ENCODE data around the gene DDRGK1. TPM values are rescaled to one million over a fixed set of nuclear protein-coding genes. Genes with fewer than 3 reads are reported as not detected.
"Not testable (repeated sequence)": the region's sequence is repeated elsewhere in the genome, so short reads cannot be mapped to it uniquely, and the experiment has no call there.

The DDRGK1 gene
- total RNA-seq, 1 donor, result 26.8 TPM

DNA sequence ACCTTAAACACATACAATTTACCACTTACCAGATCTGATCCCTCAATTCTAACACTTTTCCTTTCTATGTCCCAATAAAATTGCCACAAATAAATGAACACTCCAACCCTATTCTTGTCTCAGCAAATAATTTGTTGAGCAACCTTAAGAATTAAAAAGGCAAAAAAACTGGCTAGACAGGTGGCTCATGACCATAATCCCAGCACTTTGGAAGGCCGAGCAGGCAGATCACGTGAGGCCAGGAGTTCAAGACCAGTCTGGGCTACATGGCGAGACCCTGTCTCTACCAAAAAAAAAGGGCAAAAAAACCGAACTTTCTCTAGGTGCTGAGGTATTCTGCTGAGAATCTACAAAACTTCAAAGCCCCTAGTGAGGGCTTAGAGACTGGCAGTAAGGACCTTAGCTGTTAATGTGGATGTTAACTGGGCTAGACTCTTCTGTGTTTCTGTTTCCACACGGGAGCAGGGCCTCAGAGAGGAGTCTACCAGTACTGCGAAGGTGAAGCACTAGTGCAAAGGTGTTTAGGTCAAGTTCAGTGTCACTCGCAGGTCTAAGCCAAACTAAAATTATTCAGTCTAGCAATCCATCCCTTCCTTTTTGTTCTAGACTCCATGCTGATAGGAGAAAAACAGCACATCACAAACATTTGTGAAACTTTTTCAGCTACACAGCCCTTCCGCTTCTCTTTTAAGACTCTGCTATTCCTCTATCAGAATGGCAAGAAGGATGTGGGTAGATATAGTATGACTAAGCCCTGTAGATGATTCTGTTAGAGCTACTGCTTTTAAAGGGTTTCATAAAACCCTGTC lies 47.5 kb downstream of the DDRGK1 start:
- TF ChIP-seq, protein P1, sequence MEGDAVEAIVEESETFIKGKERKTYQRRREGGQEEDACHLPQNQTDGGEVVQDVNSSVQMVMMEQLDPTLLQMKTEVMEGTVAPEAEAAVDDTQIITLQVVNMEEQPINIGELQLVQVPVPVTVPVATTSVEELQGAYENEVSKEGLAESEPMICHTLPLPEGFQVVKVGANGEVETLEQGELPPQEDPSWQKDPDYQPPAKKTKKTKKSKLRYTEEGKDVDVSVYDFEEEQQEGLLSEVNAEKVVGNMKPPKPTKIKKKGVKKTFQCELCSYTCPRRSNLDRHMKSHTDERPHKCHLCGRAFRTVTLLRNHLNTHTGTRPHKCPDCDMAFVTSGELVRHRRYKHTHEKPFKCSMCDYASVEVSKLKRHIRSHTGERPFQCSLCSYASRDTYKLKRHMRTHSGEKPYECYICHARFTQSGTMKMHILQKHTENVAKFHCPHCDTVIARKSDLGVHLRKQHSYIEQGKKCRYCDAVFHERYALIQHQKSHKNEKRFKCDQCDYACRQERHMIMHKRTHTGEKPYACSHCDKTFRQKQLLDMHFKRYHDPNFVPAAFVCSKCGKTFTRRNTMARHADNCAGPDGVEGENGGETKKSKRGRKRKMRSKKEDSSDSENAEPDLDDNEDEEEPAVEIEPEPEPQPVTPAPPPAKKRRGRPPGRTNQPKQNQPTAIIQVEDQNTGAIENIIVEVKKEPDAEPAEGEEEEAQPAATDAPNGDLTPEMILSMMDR (IDR thresholded peaks at IDR 0.05; ENCODE audit: extremely low read depth, low read depth, low read length), result no peak
- Histone ChIP-seq H2AFZ (ENCODE audit: low read length) (no peak overlapping the region), H3K27ac (ENCODE audit: low read depth, low read length) (no peak overlapping the region), H3K4me2 (ENCODE audit: insufficient read depth, low read length) (peak overlapping the region; percentile 8), H3K9me3 (ENCODE audit: low read depth, low read length) (no peaks in the 10 kb centered on the region), H4K20me1 (ENCODE audit: insufficient read depth, low read length) (peaks cover 55% of the 10 kb centered on the region), H3K4me3 (ENCODE audit: insufficient read depth, low read length) (no peak overlapping the region), H3K36me3 (ENCODE audit: insufficient read depth, low read length) (peaks cover 8% of the 10 kb centered on the region), H3K4me1 (ENCODE audit: insufficient read depth, low read length) (peaks cover 19% of the 10 kb centered on the region), H3K79me2 (ENCODE audit: insufficient read depth, low read length) (peaks cover 77% of the 10 kb centered on the region), H3K27me3 (ENCODE audit: insufficient read depth, low read length) (no peaks in the 10 kb centered on the region)
- peak; percentile 91 for DNase-seq (ENCODE audit: insufficient read length, low spot score, missing footprints)

DNA sequence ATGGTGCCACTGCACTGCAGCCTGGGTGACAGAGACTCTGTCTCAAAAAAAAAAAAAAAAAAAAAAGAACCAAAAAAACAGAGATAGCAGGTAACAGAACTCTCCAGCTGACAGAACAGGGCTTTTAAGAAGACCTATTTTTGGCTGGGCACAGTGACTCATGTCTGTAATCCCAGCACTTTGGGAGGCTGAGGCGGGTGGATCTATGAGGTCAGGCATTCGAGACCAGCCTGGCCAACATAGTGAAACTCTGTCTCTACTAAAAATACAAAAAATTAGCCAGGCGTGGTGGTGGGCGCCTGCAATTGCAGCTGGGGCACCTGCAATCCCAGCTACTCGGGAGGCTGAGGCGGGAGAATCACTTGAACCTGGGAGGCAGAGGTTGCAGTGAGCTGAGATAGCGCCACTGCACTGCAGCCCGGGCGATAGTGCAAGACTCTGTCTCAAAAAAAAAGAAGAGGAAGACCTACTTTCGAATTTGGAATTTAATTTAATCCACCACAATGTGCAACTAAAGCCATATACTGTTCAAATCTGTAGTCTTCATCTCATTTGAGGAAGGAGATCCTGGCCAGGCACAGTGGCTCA lies 52.3 kb downstream of the DDRGK1 start:
- not testable (repeated sequence) for H3K9me3 ChIP-seq (ENCODE audit: low read depth, low read length); H3K4me1 ChIP-seq (ENCODE audit: insufficient read depth, low read length); H2AFZ ChIP-seq (ENCODE audit: low read length); H3K27me3 ChIP-seq (ENCODE audit: insufficient read depth, low read length); H3K4me2 ChIP-seq (ENCODE audit: insufficient read depth, low read length); H3K4me3 ChIP-seq (ENCODE audit: insufficient read depth, low read length); H3K27ac ChIP-seq (ENCODE audit: low read depth, low read length)
- H3K36me3 ChIP-seq (ENCODE audit: insufficient read depth, low read length), result peaks cover 25% of the 10 kb centered on the region
- peaks cover 72% of the 10 kb centered on the region for H4K20me1 ChIP-seq (ENCODE audit: insufficient read depth, low read length)
- H3K79me2 ChIP-seq (ENCODE audit: insufficient read depth, low read length), result peaks cover 96% of the 10 kb centered on the region
- peak; percentile 37 for DNase-seq (ENCODE audit: insufficient read length, low spot score, missing footprints)

DNA sequence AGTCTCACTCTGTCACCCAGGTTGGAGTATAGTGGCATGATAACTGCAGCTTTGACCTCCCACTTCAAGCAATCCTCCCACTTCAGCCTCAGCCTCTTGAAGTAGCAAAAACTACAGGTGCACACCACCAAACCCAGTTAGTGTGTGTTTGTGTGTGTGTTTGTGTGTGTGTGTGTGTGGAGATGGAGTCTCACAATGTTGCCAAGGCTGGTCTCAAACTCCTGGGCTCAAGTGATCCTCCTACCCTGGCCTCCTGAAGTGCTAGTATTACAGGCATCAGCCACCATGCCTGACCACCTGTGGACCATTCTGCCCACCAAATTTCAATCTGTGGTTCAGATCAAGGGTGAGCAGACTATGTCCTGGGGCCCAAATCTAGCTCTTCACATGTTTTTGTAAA lies 53.6 kb downstream of the DDRGK1 start:
- peaks cover 28% of the 10 kb centered on the region for H3K36me3 ChIP-seq (ENCODE audit: insufficient read depth, low read length)
- peak; percentile 3 for DNase-seq (ENCODE audit: insufficient read length, low spot score, missing footprints)
- peaks cover 72% of the 10 kb centered on the region for H4K20me1 ChIP-seq (ENCODE audit: insufficient read depth, low read length)

DNA sequence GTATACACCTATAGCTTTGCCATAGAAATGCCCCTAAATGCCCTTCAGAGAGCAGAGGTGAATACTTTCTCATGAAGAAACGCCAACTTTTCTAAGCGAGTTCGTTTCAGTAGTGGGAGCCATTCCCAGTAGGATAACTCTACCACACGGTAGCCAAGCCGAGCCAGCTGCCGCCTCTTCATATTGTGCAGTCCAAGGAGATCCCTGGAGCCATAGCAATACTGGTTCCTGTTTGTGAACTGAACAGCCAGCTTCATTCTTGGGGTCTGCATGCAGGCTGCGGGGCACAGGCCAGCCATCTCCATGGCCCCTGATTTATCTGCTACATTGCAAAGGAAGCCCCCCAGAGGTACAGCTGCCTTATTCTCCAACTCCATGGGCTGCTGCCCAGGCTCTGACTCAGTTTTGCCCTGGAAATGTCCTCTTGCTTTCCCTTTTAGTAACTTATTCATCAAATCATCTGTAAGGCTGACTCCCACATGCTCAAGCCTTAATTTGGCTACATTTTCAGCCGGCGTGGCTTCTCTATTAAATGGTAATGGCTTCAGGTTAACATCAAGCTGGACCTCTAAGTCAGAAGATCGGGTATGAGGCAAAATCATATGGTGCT lies 57.6 kb downstream of the DDRGK1 start:
- peaks cover 92% of the 10 kb centered on the region for H3K79me2 ChIP-seq (ENCODE audit: insufficient read depth, low read length)
- H3K9me3 ChIP-seq (ENCODE audit: low read depth, low read length), result no peaks in the 10 kb centered on the region
- TF ChIP-seq, protein P1 (IDR thresholded peaks at IDR 0.05; ENCODE audit: extremely low read depth, low read depth, low read length), result no peak
- no peak overlapping the region for H3K27ac ChIP-seq (ENCODE audit: low read depth, low read length)
- H3K4me2 ChIP-seq (ENCODE audit: insufficient read depth, low read length), result no peak overlapping the region
- H3K36me3 ChIP-seq (ENCODE audit: insufficient read depth, low read length), result peaks cover 21% of the 10 kb centered on the region
- no peaks in the 10 kb centered on the region for H3K27me3 ChIP-seq (ENCODE audit: insufficient read depth, low read length)
- H4K20me1 ChIP-seq (ENCODE audit: insufficient read depth, low read length), result peaks cover 58% of the 10 kb centered on the region
- no peak overlapping the region for H3K4me3 ChIP-seq (ENCODE audit: insufficient read depth, low read length)
- peak; percentile 49 for DNase-seq (ENCODE audit: insufficient read length, low spot score, missing footprints)
- H2AFZ ChIP-seq (ENCODE audit: low read length), result no peak overlapping the region
- H3K4me1 ChIP-seq (ENCODE audit: insufficient read depth, low read length), result no peaks in the 10 kb centered on the region

More for the DNA sequence above, 53.6 kb downstream of the DDRGK1 start:
- H3K27me3 ChIP-seq (ENCODE audit: insufficient read depth, low read length), result no peaks in the 10 kb centered on the region
- no peak overlapping the region for H3K4me3 ChIP-seq (ENCODE audit: insufficient read depth, low read length)
- H3K4me2 ChIP-seq (ENCODE audit: insufficient read depth, low read length), result no peak overlapping the region
- no peak overlapping the region for H3K27ac ChIP-seq (ENCODE audit: low read depth, low read length)
- H3K79me2 ChIP-seq (ENCODE audit: insufficient read depth, low read length), result peaks cover 95% of the 10 kb centered on the region
- H3K4me1 ChIP-seq (ENCODE audit: insufficient read depth, low read length), result no peaks in the 10 kb centered on the region
- TF ChIP-seq, protein P1 (IDR thresholded peaks at IDR 0.05; ENCODE audit: extremely low read depth, low read depth, low read length), result no peak
- no peak overlapping the region for H2AFZ ChIP-seq (ENCODE audit: low read length)
- H3K9me3 ChIP-seq (ENCODE audit: low read depth, low read length), result no peaks in the 10 kb centered on the region
